Skin of body (tissue), 2 donors: Measurements from ENCODE around the gene FBXO10. TPM values are rescaled to one million over a fixed set of nuclear protein-coding genes. Genes with fewer than 3 reads are reported as not detected.
"Not testable (repeated sequence)": the region's sequence is repeated elsewhere in the genome, so short reads cannot be mapped to it uniquely, and the experiment has no call there.

Experiments used
- DNase-seq: peaks from one replicate; lab custom pipeline; 2025; lab: John Stamatoyannopoulos, UW
- total RNA-seq: library from RNA; depleted of rRNA; stranded (reverse); fragments of >200 nt; gene quantifications from one replicate; pipeline ENCODE4 v1.2.3, GENCODE V29; 2014

FBXO10 gene
- total RNA-seq, 1 donor from 2014 or later, result 6.3 TPM

DNA sequence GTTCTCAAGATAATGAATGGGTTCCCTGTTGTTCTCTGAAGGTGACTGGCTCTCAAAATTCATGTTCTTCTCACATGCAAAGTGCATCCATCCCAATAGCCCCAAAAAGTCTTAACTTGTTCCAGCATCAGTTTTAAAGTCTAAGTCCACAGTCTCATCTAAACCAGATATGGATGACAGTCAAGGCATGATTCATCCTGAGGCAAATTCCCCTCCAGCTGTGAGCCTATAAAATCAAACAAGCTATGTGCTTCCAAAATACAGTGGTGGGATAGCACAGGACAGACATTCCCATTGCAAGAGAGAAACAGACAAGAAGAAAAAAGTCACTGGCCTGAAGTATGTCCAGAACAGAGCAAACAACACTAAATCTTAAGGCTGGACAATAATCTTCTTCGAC lies 25.4 kb downstream of the FBXO10 start:
- DNase-seq, result no peak

DNA sequence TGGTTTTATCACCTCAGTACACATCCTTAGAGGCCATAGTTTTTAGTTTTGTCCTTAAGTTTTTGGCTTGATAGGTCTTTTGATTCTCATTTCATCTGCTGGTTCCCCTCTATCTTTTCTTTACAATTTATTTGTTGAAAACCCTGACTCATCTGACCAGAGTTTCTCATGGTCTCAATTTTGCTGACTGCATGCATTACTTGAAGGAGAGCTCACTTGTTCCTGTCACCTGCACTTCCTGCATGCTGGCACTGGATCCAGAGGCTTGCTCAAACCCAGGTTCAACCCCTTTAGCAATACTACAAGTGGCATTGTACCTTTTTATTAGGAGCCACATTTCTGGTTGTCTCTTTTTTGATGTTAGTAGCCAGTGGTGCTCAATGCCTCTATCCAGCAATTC lies 26.7 kb downstream of the FBXO10 start:
- DNase-seq, result no peak

DNA sequence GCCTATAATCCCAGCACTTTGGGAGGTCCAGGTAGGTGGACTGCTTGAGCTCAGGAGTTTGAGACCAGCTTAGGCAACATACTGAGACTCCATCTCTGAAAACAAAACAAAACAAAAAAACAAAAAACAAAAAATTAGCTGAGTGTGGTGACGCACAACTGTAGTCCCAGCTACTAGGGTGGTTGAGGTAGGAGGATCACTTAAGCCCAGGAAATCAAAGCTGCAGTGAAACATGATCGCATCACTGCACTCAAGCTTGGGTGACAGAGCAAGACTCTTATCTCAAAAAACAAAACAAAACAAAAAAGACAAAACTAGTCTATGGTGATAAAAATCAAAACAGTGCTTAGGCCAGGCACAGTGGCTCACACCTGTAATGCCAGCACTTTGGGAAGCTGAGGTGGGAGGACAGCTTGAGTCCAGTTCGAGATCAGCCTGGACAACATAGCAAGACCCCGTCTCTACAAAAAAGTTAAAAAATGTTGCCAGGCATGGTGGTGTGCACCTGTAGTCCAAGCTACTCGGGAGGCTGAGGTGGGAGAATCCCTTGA lies 28.8 kb downstream of the FBXO10 start:
- DNase-seq, result no peak

DNA sequence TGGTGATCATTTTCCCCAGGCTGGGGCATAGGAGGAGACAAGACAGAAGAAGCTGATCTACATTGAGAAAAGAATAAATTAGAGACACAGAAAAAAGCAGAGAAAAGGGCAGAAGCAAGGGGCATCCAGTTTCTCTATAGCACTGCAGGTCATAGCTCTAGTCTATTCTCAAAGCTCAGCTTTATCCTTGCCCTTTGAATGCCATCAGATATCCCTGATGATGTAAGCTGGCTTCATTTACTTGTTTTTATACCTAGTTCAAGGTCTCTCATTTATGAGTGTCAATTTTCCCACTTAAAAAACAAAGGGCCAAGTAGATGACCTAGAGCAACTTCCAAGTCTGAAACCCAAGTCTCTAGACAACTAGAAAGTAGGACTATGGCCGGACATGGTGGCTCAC lies 32.7 kb downstream of the FBXO10 start:
- no peak for DNase-seq

DNA sequence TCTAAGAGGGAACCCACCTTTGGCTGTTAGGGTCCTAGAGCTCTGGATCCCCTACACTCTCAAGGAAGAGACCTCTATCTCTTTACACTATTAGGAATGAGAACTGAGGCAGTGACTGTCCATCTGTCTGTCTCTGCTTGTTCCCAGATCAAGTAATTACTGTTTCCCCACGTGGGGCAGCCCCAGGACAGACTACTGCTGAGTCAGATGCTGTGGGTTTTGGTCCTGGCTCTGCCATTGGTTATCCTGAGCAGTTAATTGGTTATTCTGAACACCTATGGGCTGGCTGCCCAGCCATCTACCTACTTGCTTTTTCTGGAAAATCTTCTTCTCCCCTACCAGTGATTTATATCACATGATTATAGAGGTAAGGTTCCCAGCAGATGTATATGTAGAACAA lies 33.3 kb downstream of the FBXO10 start:
- DNase-seq, result no peak

DNA sequence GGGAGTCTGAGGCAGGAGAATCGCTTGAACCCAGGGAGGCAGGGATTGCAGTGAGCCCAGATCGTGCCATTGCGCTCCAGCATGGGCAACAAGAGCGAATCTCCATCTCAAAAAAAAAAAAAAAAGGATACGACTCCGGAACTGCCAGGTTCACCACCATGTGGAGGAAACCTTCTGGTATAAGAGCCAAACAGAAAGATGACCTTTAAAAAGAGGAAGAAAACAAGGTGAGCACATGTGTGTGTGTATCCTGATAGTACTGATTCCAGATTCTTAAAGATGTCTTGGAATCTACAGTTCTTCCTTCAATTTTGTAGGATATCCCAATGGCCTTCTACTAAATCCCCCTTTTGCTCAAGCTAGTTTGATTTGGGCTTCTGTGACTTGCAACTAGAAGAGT lies 33.7 kb downstream of the FBXO10 start:
- no peak for DNase-seq

DNA sequence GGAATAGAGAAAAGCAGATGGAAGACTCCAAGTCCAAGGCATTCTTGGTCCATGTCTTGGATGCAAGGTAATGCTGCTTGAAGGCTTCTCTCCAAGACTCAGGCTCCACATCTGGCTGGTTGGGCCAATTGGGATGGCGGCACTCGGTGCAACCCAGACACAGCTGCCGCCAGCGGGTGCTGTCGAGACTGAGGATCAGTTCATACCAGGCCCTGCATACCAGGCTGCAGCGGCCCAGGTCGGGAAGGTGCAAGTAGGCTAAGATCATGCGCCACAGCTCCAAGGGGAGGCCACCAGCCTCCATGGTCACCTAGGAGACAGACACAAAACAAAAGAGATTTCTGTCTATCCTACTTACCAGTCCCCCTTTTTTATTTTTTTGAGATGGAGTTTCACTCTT lies 34.7 kb downstream of the FBXO10 start:
- no peak for DNase-seq

DNA sequence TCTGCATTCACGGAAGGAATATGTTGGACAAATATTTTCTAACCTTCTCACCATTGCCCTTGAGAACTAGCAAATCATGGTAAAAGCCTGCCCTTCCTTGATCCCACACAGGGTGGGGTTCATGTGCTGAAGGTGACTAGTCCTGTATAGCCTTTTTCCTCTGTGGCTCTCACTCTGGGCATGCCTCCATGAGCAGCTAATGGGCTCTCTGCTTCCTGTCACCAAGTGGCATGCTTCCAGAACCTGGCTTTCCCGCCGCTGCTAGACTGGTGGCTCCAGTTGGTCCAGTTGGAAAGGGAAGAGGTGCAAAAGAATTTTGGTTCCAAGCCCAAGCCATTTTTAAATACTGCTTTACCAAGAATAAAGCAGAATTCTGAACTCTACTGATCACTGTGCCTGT lies 35.5 kb downstream of the FBXO10 start:
- DNase-seq, result no peak

DNA sequence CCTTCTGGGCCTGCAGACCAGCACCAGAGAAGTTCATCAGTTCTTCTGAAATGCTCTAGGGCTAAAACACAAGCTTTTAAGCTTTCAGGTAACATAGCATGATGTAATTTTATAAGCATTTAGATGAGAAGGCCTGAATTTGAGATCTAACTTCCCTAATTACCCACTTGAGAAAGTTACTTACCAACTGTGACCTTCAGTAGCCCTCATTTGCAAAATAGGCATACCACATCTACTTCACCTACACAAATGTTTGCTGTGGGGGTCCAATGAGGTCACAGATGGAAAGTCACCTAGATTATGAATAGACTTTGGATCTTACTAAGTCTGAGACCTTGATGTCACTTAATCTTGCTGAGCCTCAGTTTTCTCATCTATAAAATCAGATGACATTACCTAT lies 36.5 kb downstream of the FBXO10 start:
- no peak for DNase-seq

DNA sequence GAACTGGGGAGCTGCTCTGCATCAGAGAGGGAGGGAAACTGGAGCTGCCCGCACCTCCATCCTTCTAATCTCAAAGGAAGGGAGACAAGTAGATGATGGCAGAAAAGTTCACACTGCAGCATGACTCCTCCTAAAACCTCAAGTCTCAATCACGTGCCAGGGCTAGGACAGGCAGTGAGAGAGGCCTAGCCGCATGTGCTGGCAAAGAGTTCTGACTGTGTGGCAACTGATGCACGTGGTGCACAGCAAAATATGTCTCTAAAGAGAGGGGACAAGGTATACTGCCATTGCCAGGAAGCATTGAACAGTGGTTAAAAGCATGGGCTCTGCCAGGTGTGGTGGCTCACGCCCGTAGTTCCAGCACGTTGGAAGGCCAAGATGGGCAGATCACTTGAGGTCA lies 38.1 kb downstream of the FBXO10 start:
- no peak for DNase-seq

DNA sequence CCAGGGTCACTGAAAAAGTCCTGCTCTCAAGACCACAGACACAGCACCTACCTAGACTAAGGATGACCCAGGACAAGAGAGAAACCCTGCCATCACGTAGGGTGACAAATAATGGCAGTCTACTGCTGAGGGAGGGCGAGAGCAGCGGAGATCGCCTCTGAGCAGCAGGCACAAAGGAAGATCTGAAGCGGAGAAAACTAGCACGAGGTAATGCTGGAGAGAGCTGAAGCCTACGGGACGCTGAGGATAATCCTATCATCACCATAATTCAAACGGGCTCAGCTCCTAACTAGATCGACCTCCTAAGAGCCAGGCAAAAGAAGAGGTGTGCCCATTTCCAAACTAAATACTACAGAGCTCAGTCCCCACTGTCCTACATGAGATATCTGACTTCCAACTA lies 41.3 kb downstream of the FBXO10 start:
- DNase-seq, result no peak

DNA sequence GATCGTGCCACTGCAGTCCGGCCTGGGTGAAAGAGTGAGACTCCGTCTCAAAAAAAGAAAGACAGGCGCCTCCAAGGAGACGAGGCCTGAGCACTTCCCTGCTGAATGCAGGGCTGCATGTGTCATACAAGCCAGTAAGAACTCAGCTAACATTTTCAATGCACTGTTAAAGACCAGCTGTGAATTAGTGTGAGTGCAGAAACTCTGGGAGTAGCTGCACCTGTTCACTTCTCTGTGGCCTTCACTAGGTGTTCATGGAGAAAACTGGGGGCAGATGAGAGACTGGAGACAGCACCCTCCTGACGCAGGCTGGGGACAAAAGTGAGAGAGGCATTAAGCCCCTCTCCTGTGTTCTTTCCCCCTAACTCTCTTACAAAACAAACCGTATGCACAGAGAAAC lies 41.8 kb downstream of the FBXO10 start:
- DNase-seq, result no peak

DNA sequence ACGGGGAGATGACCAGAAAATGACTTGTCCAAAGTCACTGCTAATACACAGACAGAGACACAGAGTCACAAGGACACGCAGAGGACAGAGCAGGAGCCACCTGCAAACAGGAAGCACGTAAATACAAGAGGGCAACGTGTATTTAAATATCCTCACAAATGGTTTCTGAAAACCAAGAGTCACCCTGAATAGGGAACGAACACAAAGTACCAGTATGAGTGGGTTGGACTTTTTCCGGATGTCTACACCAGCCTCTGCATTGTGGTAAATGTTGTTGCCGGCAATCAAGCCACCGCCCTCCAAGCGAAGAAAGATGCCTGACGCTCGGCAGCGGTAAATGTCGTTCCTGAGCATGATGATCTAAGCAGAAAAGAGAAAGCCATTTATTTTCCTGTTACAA lies 44.5 kb downstream of the FBXO10 start:
- DNase-seq, result no peak

DNA sequence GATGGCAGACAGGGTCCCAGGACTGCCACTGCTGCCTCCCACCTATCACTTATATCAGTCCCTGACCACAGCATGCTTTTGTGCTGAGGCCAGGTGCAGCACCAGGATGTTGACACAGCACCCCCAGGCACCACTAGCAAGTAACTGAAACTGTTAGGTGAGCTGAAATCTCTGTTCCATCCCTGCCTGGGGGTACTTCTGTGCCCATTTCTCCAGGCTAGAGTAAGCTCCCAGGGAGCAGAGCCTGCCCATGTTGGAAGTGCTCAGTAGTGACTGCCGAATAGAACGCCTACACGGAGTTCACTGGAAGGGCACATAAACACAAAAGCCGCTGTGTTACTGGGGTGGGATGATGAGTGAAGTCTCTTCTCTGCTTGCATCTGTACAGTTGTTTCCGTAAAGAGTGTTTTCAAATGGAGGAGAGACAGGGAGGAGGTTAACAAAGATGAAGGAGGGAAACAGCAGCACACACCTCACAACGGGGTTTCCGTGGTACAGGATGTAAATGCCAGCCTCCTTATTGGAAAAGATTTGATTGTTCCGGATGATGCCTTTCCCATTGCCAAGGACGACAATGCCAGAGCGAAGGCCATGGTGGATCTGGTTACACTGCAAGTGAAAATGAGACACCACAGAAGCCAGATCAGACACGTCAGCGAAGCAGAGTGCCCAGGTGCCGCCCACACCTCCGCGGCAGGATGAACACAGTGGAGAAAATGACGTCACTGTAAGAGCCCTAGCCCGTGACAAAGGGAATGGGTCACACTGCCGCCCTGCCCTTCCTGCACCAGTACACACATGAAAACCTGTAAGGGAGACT lies 47.3 kb downstream of the FBXO10 start:
- DNase-seq, result no peak

DNA sequence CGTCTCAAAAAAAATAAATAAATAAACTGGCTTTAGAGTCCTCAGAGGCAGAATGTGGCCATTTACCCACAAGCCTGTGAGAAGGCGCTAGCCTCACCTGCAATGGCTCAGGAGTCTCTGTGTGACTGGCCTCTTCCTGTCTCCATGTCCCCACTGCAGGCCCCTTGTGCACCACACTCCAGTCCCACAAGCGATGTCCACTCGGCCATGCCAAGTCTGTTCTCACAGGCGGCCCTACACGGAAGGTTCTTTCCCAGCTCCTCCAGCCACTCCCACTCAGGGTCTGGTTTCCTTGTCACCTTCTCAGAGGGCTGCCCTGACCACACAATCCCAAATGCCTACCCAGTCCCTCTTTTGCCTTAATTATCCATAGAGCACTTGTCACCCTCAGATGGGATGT lies 52.3 kb downstream of the FBXO10 start:
- DNase-seq, result no peak

DNA sequence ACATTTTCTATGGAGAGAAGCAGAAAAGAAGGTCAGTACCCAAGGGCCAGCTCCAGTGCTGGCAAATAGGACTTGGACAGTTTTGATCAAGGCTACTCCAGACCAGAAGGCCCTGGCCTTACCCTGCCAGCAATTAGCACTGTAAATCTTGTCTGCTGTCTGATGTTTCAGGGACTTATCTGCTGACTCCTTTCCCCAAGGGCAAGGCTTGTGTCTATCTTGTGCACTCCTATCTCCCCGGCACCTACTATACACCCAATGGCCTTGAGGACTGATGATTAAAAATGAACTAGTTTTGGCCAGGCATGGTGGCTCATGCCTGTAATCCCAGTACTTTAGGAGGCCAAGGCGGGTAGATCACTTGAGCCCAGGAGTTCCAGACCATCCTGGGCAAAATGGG lies 53.2 kb downstream of the FBXO10 start:
- no peak for DNase-seq

DNA sequence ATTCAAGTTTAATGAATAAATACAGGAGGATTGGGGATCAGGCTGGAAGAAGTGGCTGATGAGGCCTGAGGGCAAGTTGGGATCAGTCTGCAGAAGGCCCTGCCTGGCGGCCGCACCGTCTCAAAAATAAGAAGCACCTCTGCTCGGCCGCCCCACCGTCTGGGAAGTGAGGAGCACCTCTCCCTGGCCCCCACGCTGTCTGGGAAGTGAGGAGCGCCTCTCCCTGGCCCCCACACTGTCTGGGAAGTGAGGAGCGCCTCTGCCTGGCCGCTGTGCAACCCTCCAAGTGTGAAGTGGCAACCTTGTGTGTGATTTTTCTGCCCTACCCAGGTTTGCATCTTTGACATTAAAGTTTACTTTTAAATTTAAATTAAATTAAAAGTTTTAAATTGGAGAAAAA lies 55.1 kb downstream of the FBXO10 start:
- no peak for DNase-seq

DNA sequence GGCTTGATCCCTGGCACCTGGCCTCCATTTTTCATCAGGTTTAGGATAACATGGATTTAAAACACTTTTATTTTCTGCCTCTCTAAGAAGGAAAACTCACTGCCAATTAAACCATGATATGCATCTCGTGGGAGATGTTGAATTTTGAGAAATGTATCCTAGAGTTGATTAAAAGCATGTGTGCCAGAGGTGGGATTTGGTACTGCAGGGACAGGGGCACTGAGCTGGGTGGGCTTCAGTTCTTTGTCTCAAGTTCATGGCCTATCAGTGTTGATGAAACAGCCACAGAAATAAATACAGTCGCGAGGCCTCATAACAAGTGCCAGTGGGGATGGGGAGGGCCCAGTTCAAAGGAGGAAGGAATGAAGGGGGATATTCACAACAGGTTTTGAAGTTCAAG lies 55.5 kb downstream of the FBXO10 start:
- DNase-seq, result no peak

DNA sequence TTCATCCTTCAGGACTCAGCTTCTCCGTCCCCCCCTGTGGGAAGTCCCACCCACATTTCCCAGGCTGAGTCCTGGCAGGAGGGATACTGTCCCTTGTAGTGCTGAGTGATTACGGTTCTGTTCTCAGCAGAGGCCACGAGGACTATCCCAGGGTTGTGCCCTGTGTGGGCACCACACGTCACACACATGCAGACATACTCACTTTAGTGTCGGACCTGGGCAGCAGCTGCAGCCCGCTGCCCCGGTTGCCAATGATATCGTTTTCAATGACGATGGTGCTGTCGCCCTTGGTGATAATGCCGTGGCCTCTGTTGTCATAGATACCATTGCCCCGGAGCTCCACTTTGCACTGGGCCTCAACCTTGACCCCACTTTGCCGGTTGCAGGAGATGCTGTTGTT lies 58.3 kb downstream of the FBXO10 start:
- no peak for DNase-seq

DNA sequence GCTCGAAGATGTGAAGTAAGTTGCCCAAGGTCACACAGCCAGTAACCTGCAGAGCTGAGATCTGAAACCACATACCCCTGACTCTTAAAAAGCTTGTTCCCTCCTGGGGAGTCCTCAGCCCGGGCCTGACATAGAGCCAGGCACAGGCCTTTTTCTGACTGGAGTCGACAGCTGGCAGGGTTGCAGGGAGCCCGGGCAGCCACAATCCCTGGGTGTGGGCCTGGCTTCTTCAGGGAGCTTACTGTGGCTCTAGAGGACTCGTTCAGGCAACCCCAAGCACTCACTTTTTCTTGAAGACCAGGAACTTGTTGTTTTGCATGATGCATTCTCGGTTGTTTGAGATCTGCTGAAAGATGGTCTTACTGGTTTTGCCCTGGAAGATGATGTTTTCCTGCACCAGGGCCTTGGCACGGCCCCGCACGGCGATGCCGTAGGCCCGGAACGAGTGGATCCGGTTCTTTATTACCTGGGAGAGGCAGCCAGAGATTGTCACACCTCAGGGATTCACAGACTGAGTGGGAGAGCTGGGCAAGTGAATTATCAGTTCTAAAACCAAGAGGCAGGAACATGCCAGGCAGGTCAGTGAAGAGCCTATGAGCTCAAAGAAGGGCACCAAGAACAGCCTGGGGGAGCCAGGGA lies 60.4 kb downstream of the FBXO10 start:
- DNase-seq, result no peak

DNA sequence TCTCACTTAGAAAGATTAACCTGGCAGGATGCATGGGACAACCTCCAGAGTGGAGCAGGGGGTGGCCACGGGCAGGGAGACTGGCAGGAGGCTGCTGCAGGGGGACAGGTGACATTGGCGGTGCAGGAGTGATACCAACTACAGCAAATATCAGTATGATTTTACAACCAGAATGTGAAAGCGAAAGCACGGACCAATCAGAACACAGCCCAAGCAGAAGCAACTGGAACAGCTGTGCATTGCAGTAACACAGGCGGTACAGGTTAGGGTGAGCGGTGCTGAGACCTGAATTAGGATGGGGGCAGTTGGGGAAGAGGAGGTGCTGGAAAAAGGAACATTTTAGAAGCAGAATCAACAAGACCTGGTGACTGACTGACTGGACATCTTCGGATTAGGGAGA lies 61.2 kb downstream of the FBXO10 start:
- no peak for DNase-seq

DNA sequence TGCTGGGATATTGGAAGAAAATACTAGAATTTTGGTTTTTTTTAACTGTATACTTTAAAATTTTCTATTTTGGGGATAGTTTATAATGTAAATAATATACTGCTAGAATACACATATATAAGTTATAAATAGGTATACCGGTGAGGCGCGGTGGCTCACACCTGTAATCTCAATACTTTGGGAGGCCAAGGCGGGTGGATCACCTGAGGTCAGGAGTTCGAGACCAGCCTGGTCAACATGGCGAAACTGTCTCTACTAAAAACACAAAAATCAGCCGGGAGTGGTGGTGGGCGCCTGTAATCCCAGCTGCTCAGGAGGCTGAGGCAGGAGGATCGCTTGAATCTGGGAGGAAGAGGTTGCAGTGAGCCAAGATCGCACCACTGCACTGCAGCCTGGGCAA lies 61.8 kb downstream of the FBXO10 start:
- DNase-seq, result not testable (repeated sequence)

DNA sequence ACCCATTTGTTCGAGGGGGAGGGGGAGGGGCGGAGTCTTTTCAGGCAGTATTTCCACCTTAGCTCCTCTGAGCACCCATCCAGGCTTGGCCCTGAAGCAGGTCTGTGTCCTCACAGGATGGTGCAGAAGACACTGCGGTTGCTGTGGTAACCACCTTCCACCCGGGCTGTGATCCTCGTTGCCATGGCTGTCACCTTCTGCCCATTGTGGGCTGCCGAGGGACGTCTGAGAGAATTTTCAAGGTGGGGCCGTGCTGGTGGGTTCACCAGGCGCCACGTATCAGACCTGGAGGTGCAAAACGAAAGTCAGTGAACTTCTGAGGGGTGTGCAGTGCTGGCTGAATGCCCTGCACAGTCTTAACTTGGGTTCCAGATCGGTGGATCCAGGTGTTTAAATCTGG lies 63.7 kb downstream of the FBXO10 start:
- no peak for DNase-seq
